GM12801 (cell line): ENCODE data around the gene ASAP2.

Experiments used
- CTCF ChIP-seq: IDR thresholded peaks from one replicate; pipeline ENCODE4 v1.5.1; 2011; ENCODE audit warnings: control low read depth; ENCODE audit not compliant: insufficient read length; ENCODE audit errors: extremely low read depth

ASAP2 gene

GRCh38 chr2:9332136-9332852, 125.7 kb downstream of the ASAP2 start:
- TF ChIP-seq CTCF: no peak

- TF ChIP-seq CTCF: no peak
Observed at GRCh38 chr2:9332853-9333245, 126.2 kb downstream of the ASAP2 start.

- no peak for TF ChIP-seq CTCF
Observed at GRCh38 chr2:9333591-9334171, 127.1 kb downstream of the ASAP2 start.

GRCh38 chr2:9334761-9335160, 128.1 kb downstream of the ASAP2 start:
- TF ChIP-seq CTCF: no peak

- no peak for TF ChIP-seq CTCF
Observed at GRCh38 chr2:9335322-9335832, 128.8 kb downstream of the ASAP2 start.

- TF ChIP-seq CTCF: no peak
Observed at GRCh38 chr2:9336241-9336575, 129.6 kb downstream of the ASAP2 start.

GRCh38 chr2:9336576-9337314, 130.1 kb downstream of the ASAP2 start:
- no peak for TF ChIP-seq CTCF
